CD14-positive monocyte (primary cell): ENCODE measurements around the gene MAVS. TPM values are rescaled to one million over a fixed set of nuclear protein-coding genes. Genes with fewer than 3 reads are reported as not detected.
A peak's percentile ranks its signal among the peaks of the same experiment; 100 is the strongest.

ENCODE experiments used
- DNase-seq, 3 donors: peaks; one replicate each; pipeline ENCODE4 v3.0.0-alpha.2; 2011 to 2022
- H2AFZ ChIP-seq: 2 replicates; pipeline ENCODE4 v1.6.0; 2012; ENCODE audit warnings: mild to moderate bottlenecking, low read depth, low read length, inconsistent platforms; ENCODE audit not compliant: insufficient read depth, poor library complexity, severe bottlenecking
- H3K27ac ChIP-seq, 2 donors: 1 replicate in 1 of 2; 2 replicates in 1 of 2; pipeline ENCODE4 v1.5.1; 2012 to 2013; ENCODE audit warnings: low read length in 2 of 2, control low read depth in 1 of 2, inconsistent platforms in 1 of 2, low read depth in 1 of 2, mild to moderate bottlenecking in 1 of 2
- H3K27me3 ChIP-seq, 2 donors: one replicate each; pipeline versions ENCODE4 v1.6.0 to v1.6.1; 2011 to 2013; ENCODE audit warnings: low read length in 2 of 2; ENCODE audit not compliant: control insufficient read depth in 2 of 2, insufficient read depth in 2 of 2
- H3K36me3 ChIP-seq, 2 donors: replicated peaks in 1 of 2; 1 replicate in 1 of 2; 2 replicates in 1 of 2; pipeline versions ENCODE4 v1.5.1 to v1.6.1; 2012 to 2013; ENCODE audit warnings: low read length in 2 of 2, control low read depth in 1 of 2, inconsistent platforms in 1 of 2, mild to moderate bottlenecking in 1 of 2; ENCODE audit not compliant: insufficient read depth in 2 of 2, control insufficient read depth in 1 of 2
- H3K4me1 ChIP-seq, 2 donors: 1 replicate in 1 of 2; 2 replicates in 1 of 2; pipeline versions ENCODE4 v1.5.1 to v1.6.1; 2012 to 2013; ENCODE audit warnings: low read length in 2 of 2, control low read depth in 1 of 2, inconsistent platforms in 1 of 2, mild to moderate bottlenecking in 1 of 2, moderate library complexity in 1 of 2; ENCODE audit not compliant: insufficient read depth in 2 of 2, control insufficient read depth in 1 of 2
- H3K4me2 ChIP-seq: replicated peaks from 2 replicates; pipeline ENCODE3; 2012; ENCODE audit warnings: low read length, moderate library complexity, mild to moderate bottlenecking; ENCODE audit not compliant: poor library complexity, severe bottlenecking; ENCODE audit errors: extremely low read depth
- H3K4me3 ChIP-seq, 3 experiments: fragments of 200-600 bp in 1 of 3; sonication (generic) in 1 of 3; replicated peaks in 1 of 3; 1 replicate in 2 of 3; 2 replicates in 1 of 3; pipeline ENCODE4 v1.5.1; 2011 to 2013; ENCODE audit warnings: low read length in 3 of 3, mild to moderate bottlenecking in 3 of 3, control low read depth in 2 of 3, low read depth in 2 of 3, inconsistent platforms in 1 of 3, moderate library complexity in 1 of 3
- H3K79me2 ChIP-seq: 2 replicates; pipeline ENCODE4 v1.6.0; 2012; ENCODE audit warnings: mild to moderate bottlenecking, control low read depth, inconsistent platforms, low read length, moderate library complexity; ENCODE audit not compliant: insufficient read depth
- H3K9ac ChIP-seq: 2 replicates; pipeline ENCODE4 v1.6.0; 2017; ENCODE audit warnings: low read length, mild to moderate bottlenecking; ENCODE audit not compliant: insufficient read depth, poor library complexity, severe bottlenecking
- H3K9me3 ChIP-seq, 2 donors: replicated peaks in 1 of 2; 1 replicate in 1 of 2; 2 replicates in 1 of 2; pipeline versions ENCODE4 v1.5.1 to v1.6.1; 2012 to 2013; ENCODE audit warnings: low read length in 2 of 2, control low read depth in 1 of 2; ENCODE audit not compliant: control insufficient read depth in 1 of 2, insufficient read depth in 1 of 2
- H4K20me1 ChIP-seq: 2 replicates; pipeline ENCODE4 v1.6.0; 2012; ENCODE audit warnings: mild to moderate bottlenecking, low read length, control low read depth, moderate library complexity; ENCODE audit not compliant: insufficient read depth
- H3K27ac Mint-ChIP-seq, 7 donors: one replicate each; pipeline ENCODE4 v1.8.0; 2020; ENCODE audit warnings: mild to moderate bottlenecking in 7 of 7, mixed read lengths in 7 of 7, moderate library complexity in 6 of 7, inconsistent platforms in 2 of 7
- H3K27me3 Mint-ChIP-seq, 3 donors: one replicate each; pipeline ENCODE4 v1.8.0; 2021 to 2022; ENCODE audit warnings: low read depth in 3 of 3, mild to moderate bottlenecking in 3 of 3, mixed read lengths in 3 of 3, moderate library complexity in 3 of 3, inconsistent platforms in 1 of 3
- H3K36me3 Mint-ChIP-seq, 2 donors: one replicate each; pipeline ENCODE4 v1.8.0; 2020; ENCODE audit warnings: mixed read lengths in 2 of 2, inconsistent platforms in 1 of 2, mild to moderate bottlenecking in 1 of 2
- H3K4me1 Mint-ChIP-seq: one replicate; pipeline ENCODE4 v1.8.0; 2020; ENCODE audit warnings: mild to moderate bottlenecking, mixed read lengths
- H3K4me3 Mint-ChIP-seq, 2 donors: one replicate each; pipeline ENCODE4 v1.8.0; 2020; ENCODE audit warnings: mild to moderate bottlenecking in 2 of 2, mixed read lengths in 2 of 2, moderate library complexity in 1 of 2
- H3K9me3 Mint-ChIP-seq, 7 donors: one replicate each; pipeline ENCODE4 v1.8.0; 2020 to 2022; ENCODE audit warnings: mixed read lengths in 7 of 7, mild to moderate bottlenecking in 6 of 7, moderate library complexity in 6 of 7, inconsistent platforms in 2 of 7
- CTCF ChIP-seq: fragments of 200-600 bp; IDR thresholded peaks from one replicate; pipeline ENCODE4 v1.8.0; 2022; ENCODE audit warnings: antibody characterized with exemption, mild to moderate bottlenecking
- WGBS: methylation state at CpG from one replicate; pipeline ENCODE4 v1.1.5; 2013; ENCODE audit warnings: missing lambda C conversion rate; ENCODE audit not compliant: insufficient coverage; 5-methylcytosine and 5-hydroxymethylcytosine counted together
- intact Hi-C, 2 donors: fragments of 100-400 bp; cut with micrococcal nuclease; formaldehyde crosslinking; loops; one replicate each; pipeline versions ENCODE4 v1.15.0 to v1.15.1; 2023
- polyA plus RNA-seq, 3 donors: library from polyadenylated mRNA; depleted of rRNA in 1 of 3; unstranded in 2 of 3; stranded (reverse) in 1 of 3; fragments of 300-500 nt in 2 of 3; fragments of >200 nt in 1 of 3; fragmentation: Illumina TruSeq in 2 of 3; gene quantifications; 1 replicate in 2 of 3; 2 replicates in 1 of 3; pipeline ENCODE4 v1.2.3, GENCODE V29; 2012 to 2021

Gene MAVS
- polyA plus RNA-seq, 3 donors, result 1.8 to 16.6 (median 3.2) TPM

- Histone ChIP-seq H3K4me1 (peaks cover 12 to 17% of the 10 kb centered on the region in 2 donors), H3K27ac (no peak overlapping the region), H3K4me2 (no peak overlapping the region), H3K9me3 (no peaks in the 10 kb centered on the region), H3K4me3 (no peak overlapping the region), H3K27me3 (no peaks in the 10 kb centered on the region), H3K36me3 (no peaks in the 10 kb centered on the region), H4K20me1 (peaks cover 19% of the 10 kb centered on the region), H2AFZ (no peak overlapping the region), H3K79me2 (peaks cover 66% of the 10 kb centered on the region), H3K9ac (no peak overlapping the region)
- Mint-ChIP-seq H3K4me3 (no peak overlapping the region), H3K27ac (no peak overlapping the region), H3K4me1 (peaks cover 19% of the 10 kb centered on the region), H3K36me3 (peaks cover 4 to 17% of the 10 kb centered on the region in 2 donors), H3K9me3 (no peaks in the 10 kb centered on the region), H3K27me3 (peaks cover 0 to 2% (median 1%) of the 10 kb centered on the region in 3 donors)
- no peak for TF ChIP-seq CTCF
- intact Hi-C loops, result no loop called here
- 90% methylated on average over 3 of the region's 3 CpGs for WGBS
- no peak for DNase-seq
These were observed 39.1 kb downstream of the MAVS start for GRCh38 chr20:3885715-3886114.

GRCh38 chr20:3887876-3888620 is 41.4 kb downstream of the MAVS start:
- H4K20me1 ChIP-seq, result peaks cover 41% of the 10 kb centered on the region
- peaks cover 86% of the 10 kb centered on the region for H3K79me2 ChIP-seq
- peak overlapping the region; percentile 86 for H3K4me2 ChIP-seq
- TF ChIP-seq CTCF, result no peak
- peak overlapping the region; percentile 93 to 96 (median 94) for H3K4me3 ChIP-seq
- 3% methylated on average over 8 of the region's 15 CpGs for WGBS
- peaks cover 0 to 2% (median 1%) of the 10 kb centered on the region in 3 donors for H3K27me3 Mint-ChIP-seq
- H3K27ac Mint-ChIP-seq, result peak overlapping the region; percentile 95 to 98 (median 97)
- peak overlapping the region; percentile 91 for H3K9ac ChIP-seq
- DNase-seq, result peak in 2 of 3 donors; percentile 29 to 36
- H3K9me3 Mint-ChIP-seq, result no peaks in the 10 kb centered on the region
- peak overlapping the region; percentile 77 to 85 for H3K27ac ChIP-seq
- no peaks in the 10 kb centered on the region for H3K36me3 ChIP-seq
- H3K4me1 Mint-ChIP-seq, result peaks cover 42% of the 10 kb centered on the region
- H3K4me3 Mint-ChIP-seq, result peak overlapping the region; percentile 91 to 97
- no peaks in the 10 kb centered on the region for H3K27me3 ChIP-seq
- H3K36me3 Mint-ChIP-seq, result peaks cover 2 to 23% of the 10 kb centered on the region in 2 donors
- H3K9me3 ChIP-seq, result no peaks in the 10 kb centered on the region
- intact Hi-C loops, result loop anchor here in 1 of 2 donors (1.0 kb wide), 1 partner anchor 13 kb away; no protein-coding TSS in a partner anchor
- peak overlapping the region; percentile 78 for H2AFZ ChIP-seq
- H3K4me1 ChIP-seq, result peaks cover 35 to 41% of the 10 kb centered on the region in 2 donors
